Keratinocyte (primary cell): Measurements from ENCODE around the gene ZNF503. TPM values are rescaled to one million over a fixed set of nuclear protein-coding genes. Genes with fewer than 3 reads are reported as not detected.

Experiments used
- DNase-seq: peaks from one replicate; pipeline ENCODE4 v3.0.0-alpha.2; 2011; ENCODE audit warnings: low read depth, missing footprints, low spot score
- FAIRE-seq: peaks from 2 replicates; lab custom pipeline; 2011; peaks lifted over from hg19 to GRCh38; lab: Jason Lieb, UNC
- H2AFZ ChIP-seq: 2 replicates; pipeline ENCODE4 v1.6.0; 2012; ENCODE audit warnings: low read length, control low read depth, inconsistent platforms; ENCODE audit not compliant: control insufficient read depth
- H3K27ac ChIP-seq: 2 replicates; pipeline ENCODE4 v1.5.1; 2011; ENCODE audit warnings: low read length; ENCODE audit not compliant: control insufficient read depth, insufficient read depth
- H3K27me3 ChIP-seq: 3 replicates; pipeline ENCODE4 v1.6.0; 2011; ENCODE audit warnings: low read length; ENCODE audit not compliant: control insufficient read depth, insufficient read depth; ENCODE audit errors: extremely low read depth
- H3K36me3 ChIP-seq, 2 experiments: 2 replicates in 1 of 2; 3 replicates in 1 of 2; pipeline ENCODE4 v1.5.1; 2011; ENCODE audit warnings: low read length in 2 of 2, mild to moderate bottlenecking in 1 of 2; ENCODE audit not compliant: control insufficient read depth in 2 of 2, insufficient read depth in 2 of 2; ENCODE audit errors: extremely low read depth in 1 of 2
- H3K4me1 ChIP-seq: 3 replicates; pipeline ENCODE4 v1.5.1; 2011; ENCODE audit warnings: low read length; ENCODE audit not compliant: control insufficient read depth, insufficient read depth; ENCODE audit errors: extremely low read depth
- H3K4me2 ChIP-seq: 3 replicates; pipeline ENCODE4 v1.6.0; 2011; ENCODE audit warnings: low read depth, low read length; ENCODE audit not compliant: control insufficient read depth, insufficient read depth; ENCODE audit errors: extremely low read depth
- H3K4me3 ChIP-seq, 3 experiments: fragments of 200-600 bp in 1 of 3; sonication (generic) in 1 of 3; 2 replicates in 2 of 3; 3 replicates in 1 of 3; pipeline ENCODE4 v1.5.1; 2011 to 2016; ENCODE audit warnings: low read length in 3 of 3, mild to moderate bottlenecking in 3 of 3, control low read depth in 2 of 3, inconsistent platforms in 1 of 3, low read depth in 1 of 3, mixed read lengths in 1 of 3, mixed run types in 1 of 3, moderate library complexity in 1 of 3; ENCODE audit not compliant: control insufficient read depth in 2 of 3, insufficient read depth in 2 of 3; ENCODE audit errors: extremely low read depth in 1 of 3
- H3K79me2 ChIP-seq: 2 replicates; pipeline ENCODE4 v1.6.0; 2012; ENCODE audit warnings: low read length; ENCODE audit not compliant: control insufficient read depth, insufficient read depth
- H3K9ac ChIP-seq: 3 replicates; pipeline ENCODE4 v1.6.0; 2011; ENCODE audit warnings: low read length; ENCODE audit not compliant: control insufficient read depth, insufficient read depth; ENCODE audit errors: extremely low read depth
- H3K9me1 ChIP-seq: 3 replicates; pipeline ENCODE4 v1.6.0; 2011; ENCODE audit warnings: low read length; ENCODE audit not compliant: control insufficient read depth, insufficient read depth; ENCODE audit errors: extremely low read depth
- H3K9me3 ChIP-seq: 2 replicates; pipeline ENCODE4 v1.5.1; 2012; ENCODE audit warnings: low read depth, low read length; ENCODE audit not compliant: control insufficient read depth
- H4K20me1 ChIP-seq: 3 replicates; pipeline ENCODE4 v1.6.0; 2011; ENCODE audit warnings: low read length; ENCODE audit not compliant: control insufficient read depth, insufficient read depth; ENCODE audit errors: extremely low read depth
- EZH2 ChIP-seq: IDR thresholded peaks from one replicate; pipeline ENCODE4 v1.6.1; 2012; ENCODE audit warnings: inconsistent platforms, mild to moderate bottlenecking, low read length, moderate library complexity
- dilution Hi-C: fragments of 300-500 bp; cut with MboI; formaldehyde crosslinking; loops from one replicate; pipeline ENCODE4 v1.7.0; 2020; ENCODE audit warnings: low sequenced_read_pairs; ENCODE audit not compliant: extremely low pct_ligation_motif_present
- polyA plus RNA-seq, 5 experiments: library from polyadenylated mRNA; depleted of rRNA in 3 of 5; stranded (reverse) in 3 of 5; stranded (forward) in 1 of 5; unstranded in 1 of 5; fragments of >200 nt; gene quantifications; 1 replicate in 1 of 5; 2 replicates in 3 of 5; 3 replicates in 1 of 5; pipeline versions ENCODE4 v1.2.1 to v1.2.3, GENCODE V29; 2011 to 2012; ENCODE audit warnings: missing spikeins in 2 of 5, low read depth in 1 of 5, low replicate concordance in 1 of 5
- TF ChIP-seq, protein P1 (sequence below), 3 experiments: IDR thresholded peaks in 1 of 3; conservative IDR thresholded peaks in 1 of 3; optimal IDR thresholded peaks in 1 of 3; 2 replicates in 2 of 3; 3 replicates in 1 of 3; pipeline versions ENCODE3 to v1.5.1; 2011; ENCODE audit warnings: low read length in 3 of 3, mild to moderate bottlenecking in 3 of 3, moderate library complexity in 2 of 3, control low read depth in 1 of 3, inconsistent platforms in 1 of 3; ENCODE audit not compliant: insufficient read depth in 2 of 3; ENCODE audit errors: extremely low read depth in 1 of 3

The ZNF503 gene
- polyA plus RNA-seq, 1 donor (not counting 4 experiments of a cell fraction or from before 2014, with no cell fraction given), result 1.5 TPM

DNA sequence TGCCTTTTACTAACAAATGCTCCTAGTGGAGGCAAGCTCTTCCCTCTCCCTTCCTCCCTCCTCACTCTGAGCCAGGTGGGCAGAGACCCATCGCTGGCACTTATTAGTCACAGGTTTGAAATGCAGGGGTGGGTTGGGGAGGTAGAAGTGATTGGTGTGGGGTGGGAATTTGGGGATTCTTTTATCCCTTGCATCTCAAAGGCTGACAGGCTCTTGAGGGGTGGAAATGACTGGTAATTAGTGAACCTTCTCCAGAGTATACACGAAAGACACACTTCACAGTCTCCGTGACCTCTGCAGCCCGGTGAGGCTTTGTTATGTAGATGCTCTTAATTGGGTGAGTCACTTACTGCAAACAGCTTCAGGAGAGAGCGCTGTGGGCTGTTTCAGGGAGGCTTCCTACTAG lies 16.0 kb upstream of the ZNF503 start:
- dilution Hi-C loops, result no loop called here
- DNase-seq (no peak), FAIRE-seq (peak; percentile 26)
- Histone ChIP-seq H3K4me2 (no peak overlapping the region), H3K4me3 (no peak overlapping the region), H3K36me3 (no peaks in the 10 kb centered on the region), H2AFZ (no peak overlapping the region), H3K79me2 (no peaks in the 10 kb centered on the region), H3K27ac (no peak overlapping the region), H3K9me3 (no peaks in the 10 kb centered on the region), H3K27me3 (no peaks in the 10 kb centered on the region), H3K4me1 (peaks cover 13% of the 10 kb centered on the region), H3K9ac (no peak overlapping the region), H4K20me1 (no peaks in the 10 kb centered on the region), H3K9me1 (no peaks in the 10 kb centered on the region)
- TF ChIP-seq EZH2, result no peak
- TF ChIP-seq, protein P1, sequence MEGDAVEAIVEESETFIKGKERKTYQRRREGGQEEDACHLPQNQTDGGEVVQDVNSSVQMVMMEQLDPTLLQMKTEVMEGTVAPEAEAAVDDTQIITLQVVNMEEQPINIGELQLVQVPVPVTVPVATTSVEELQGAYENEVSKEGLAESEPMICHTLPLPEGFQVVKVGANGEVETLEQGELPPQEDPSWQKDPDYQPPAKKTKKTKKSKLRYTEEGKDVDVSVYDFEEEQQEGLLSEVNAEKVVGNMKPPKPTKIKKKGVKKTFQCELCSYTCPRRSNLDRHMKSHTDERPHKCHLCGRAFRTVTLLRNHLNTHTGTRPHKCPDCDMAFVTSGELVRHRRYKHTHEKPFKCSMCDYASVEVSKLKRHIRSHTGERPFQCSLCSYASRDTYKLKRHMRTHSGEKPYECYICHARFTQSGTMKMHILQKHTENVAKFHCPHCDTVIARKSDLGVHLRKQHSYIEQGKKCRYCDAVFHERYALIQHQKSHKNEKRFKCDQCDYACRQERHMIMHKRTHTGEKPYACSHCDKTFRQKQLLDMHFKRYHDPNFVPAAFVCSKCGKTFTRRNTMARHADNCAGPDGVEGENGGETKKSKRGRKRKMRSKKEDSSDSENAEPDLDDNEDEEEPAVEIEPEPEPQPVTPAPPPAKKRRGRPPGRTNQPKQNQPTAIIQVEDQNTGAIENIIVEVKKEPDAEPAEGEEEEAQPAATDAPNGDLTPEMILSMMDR (optimal IDR thresholded peaks at IDR 0.05 in 1 of 3, IDR thresholded peaks at IDR 0.05 in 1 of 3, conservative IDR thresholded peaks at IDR 0.05 in 1 of 3; ENCODE audit: extremely low read depth in 1 of 3, insufficient read depth in 2 of 3, low read length in 3 of 3), result no peak

DNA sequence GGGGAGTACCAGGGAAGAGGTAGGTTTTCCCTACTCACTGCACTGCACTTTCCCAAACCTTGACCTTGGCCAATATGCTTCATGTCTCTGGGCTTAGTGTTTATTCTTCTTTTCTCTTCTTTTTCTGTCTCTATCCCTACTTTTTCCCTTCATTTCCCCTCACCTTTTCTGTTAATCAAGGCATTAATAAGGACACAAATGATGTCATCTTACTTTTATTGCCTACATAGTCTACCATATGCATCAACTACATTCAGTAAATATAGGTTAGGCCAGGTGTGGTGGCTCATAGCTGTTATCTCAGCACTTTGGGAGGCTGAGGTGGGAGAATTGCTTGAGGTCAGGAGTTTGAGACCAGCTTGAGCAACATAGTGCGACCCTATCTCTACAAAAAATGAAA lies 13.0 kb upstream of the ZNF503 start:
- dilution Hi-C loops, result no loop called here
- FAIRE-seq, result no peak

More for the DNA sequence above, 13.0 kb upstream of the ZNF503 start:
- H3K9me3 ChIP-seq, result no peaks in the 10 kb centered on the region
- no peaks in the 10 kb centered on the region for H4K20me1 ChIP-seq
- no peaks in the 10 kb centered on the region for H3K9me1 ChIP-seq
- no peaks in the 10 kb centered on the region for H3K36me3 ChIP-seq
- H2AFZ ChIP-seq, result no peak overlapping the region
- H3K9ac ChIP-seq, result no peak overlapping the region
- TF ChIP-seq, protein P1 (optimal IDR thresholded peaks at IDR 0.05 in 1 of 3, IDR thresholded peaks at IDR 0.05 in 1 of 3, conservative IDR thresholded peaks at IDR 0.05 in 1 of 3; ENCODE audit: extremely low read depth in 1 of 3, insufficient read depth in 2 of 3, low read length in 3 of 3), result no peak
- TF ChIP-seq EZH2, result no peak
- no peak overlapping the region for H3K27ac ChIP-seq
- no peak overlapping the region for H3K4me3 ChIP-seq
- no peak overlapping the region for H3K4me2 ChIP-seq
- no peak for DNase-seq
- H3K79me2 ChIP-seq, result no peaks in the 10 kb centered on the region
- H3K4me1 ChIP-seq, result peaks cover 25% of the 10 kb centered on the region
- no peaks in the 10 kb centered on the region for H3K27me3 ChIP-seq
